BE2C (cell line): ENCODE measurements around the gene KIF20B.

Experiments used
- DNase-seq: peaks from one replicate; pipeline ENCODE4 v3.0.0-alpha.2; 2020
- H3K27me3 ChIP-seq: fragments of 250-450 bp; sonication (Bioruptor Pico); 2 replicates; pipeline ENCODE4 v1.5.1; 2020; ENCODE audit warnings: mild to moderate bottlenecking
- H3K36me3 ChIP-seq: fragments of 250-450 bp; sonication (Bioruptor Pico); 2 replicates; pipeline ENCODE4 v1.5.1; 2020; ENCODE audit warnings: mild to moderate bottlenecking
- H3K4me1 ChIP-seq: fragments of 250-450 bp; sonication (Bioruptor Pico); 2 replicates; pipeline ENCODE4 v1.5.1; 2020
- H3K4me3 ChIP-seq: 2 replicates; pipeline ENCODE4 v1.5.1; 2011; ENCODE audit warnings: low read depth, low read length
- H3K9me3 ChIP-seq: fragments of 250-450 bp; sonication (Bioruptor Pico); 2 replicates; pipeline ENCODE4 v1.5.1; 2020
- TF ChIP-seq, protein P1 (sequence below): IDR thresholded peaks from 2 replicates; pipeline ENCODE4 v1.5.1; 2012; ENCODE audit warnings: mild to moderate bottlenecking, low read depth, low read length

KIF20B gene

GRCh38 chr10:89655722-89656121 lies 45.7 kb upstream of the KIF20B start:
- Histone ChIP-seq H3K4me3 (no peak overlapping the region), H3K36me3 (no peaks in the 10 kb centered on the region), H3K27me3 (no peaks in the 10 kb centered on the region), H3K4me1 (no peaks in the 10 kb centered on the region), H3K9me3 (no peaks in the 10 kb centered on the region)
- no peak for DNase-seq
- TF ChIP-seq, protein P1, sequence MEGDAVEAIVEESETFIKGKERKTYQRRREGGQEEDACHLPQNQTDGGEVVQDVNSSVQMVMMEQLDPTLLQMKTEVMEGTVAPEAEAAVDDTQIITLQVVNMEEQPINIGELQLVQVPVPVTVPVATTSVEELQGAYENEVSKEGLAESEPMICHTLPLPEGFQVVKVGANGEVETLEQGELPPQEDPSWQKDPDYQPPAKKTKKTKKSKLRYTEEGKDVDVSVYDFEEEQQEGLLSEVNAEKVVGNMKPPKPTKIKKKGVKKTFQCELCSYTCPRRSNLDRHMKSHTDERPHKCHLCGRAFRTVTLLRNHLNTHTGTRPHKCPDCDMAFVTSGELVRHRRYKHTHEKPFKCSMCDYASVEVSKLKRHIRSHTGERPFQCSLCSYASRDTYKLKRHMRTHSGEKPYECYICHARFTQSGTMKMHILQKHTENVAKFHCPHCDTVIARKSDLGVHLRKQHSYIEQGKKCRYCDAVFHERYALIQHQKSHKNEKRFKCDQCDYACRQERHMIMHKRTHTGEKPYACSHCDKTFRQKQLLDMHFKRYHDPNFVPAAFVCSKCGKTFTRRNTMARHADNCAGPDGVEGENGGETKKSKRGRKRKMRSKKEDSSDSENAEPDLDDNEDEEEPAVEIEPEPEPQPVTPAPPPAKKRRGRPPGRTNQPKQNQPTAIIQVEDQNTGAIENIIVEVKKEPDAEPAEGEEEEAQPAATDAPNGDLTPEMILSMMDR = no peak

GRCh38 chr10:89657302-89657701 lies 44.1 kb upstream of the KIF20B start:
- Histone ChIP-seq H3K4me1 (no peaks in the 10 kb centered on the region), H3K27me3 (no peaks in the 10 kb centered on the region), H3K9me3 (no peaks in the 10 kb centered on the region), H3K4me3 (no peak overlapping the region), H3K36me3 (no peaks in the 10 kb centered on the region)
- DNase-seq = no peak
- TF ChIP-seq, protein P1 = no peak

DNA sequence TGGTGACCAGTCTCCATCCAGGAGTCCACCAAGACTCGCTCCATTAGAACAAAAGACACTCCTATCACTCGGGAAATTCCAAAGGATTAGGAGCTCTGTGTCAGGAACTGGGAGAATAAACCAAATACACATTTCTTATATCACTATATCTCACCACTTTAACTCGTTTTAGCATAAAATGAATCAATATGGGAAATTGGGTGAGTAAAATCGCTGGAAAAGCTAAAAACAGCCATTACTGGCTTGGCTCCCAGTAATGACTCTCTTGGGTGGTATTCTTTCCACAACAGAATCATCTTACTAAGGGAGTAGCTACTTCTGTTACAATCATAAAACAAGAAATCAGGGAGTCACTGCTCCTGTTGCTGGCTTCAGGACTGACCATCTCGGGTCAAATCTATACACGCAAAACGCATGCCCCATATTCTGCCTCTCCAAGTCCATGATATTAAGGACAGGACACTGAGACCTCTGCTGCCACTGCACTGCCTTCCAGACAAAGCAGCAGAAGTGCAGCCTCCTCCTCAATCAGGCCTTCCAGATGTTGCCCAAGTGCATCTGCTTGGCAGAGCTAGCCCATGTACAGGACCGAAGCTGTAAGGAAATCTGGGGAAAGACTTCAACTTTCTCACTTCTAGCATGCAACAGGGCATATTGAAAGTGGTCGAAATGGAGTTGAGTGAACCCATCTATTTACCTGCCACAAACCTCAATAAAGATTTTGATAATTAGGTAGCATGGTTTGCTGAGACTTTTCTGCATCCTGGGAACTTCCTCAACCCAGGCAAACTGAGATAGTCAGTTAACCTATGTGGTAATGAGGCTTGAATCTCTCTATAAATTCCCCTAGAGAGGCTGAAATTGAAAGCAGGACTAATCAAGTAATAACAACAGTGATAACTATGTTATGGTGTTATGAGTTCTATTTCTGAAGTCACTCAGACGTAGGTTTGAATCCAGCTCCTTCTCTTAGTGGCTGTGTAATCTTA lies 42.0 kb upstream of the KIF20B start:
- Histone ChIP-seq H3K27me3 (no peaks in the 10 kb centered on the region), H3K4me1 (no peaks in the 10 kb centered on the region), H3K36me3 (no peaks in the 10 kb centered on the region), H3K9me3 (no peaks in the 10 kb centered on the region), H3K4me3 (no peak overlapping the region)
- DNase-seq = no peak
- TF ChIP-seq, protein P1 = no peak

DNA sequence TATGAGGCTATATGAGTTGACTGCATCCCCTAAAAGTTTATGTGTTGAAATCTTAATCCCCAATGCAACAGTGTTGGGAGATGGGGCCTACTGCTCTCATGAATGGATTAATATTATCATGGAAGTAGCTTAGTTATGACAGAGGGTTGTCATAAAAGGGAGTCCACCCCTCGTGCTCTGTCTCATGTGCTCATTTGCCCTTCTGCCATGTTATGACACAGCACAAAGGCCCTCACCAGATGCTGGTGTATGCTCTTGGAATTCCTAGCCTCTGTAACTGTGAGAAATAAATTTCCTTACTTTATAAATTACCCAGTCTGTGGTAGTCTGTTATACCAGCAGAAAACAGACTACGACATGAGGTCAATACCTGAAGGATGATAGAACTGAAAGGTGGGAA lies 38.8 kb upstream of the KIF20B start:
- Histone ChIP-seq H3K9me3 (no peaks in the 10 kb centered on the region), H3K36me3 (no peaks in the 10 kb centered on the region), H3K4me3 (no peak overlapping the region), H3K27me3 (no peaks in the 10 kb centered on the region), H3K4me1 (no peaks in the 10 kb centered on the region)
- TF ChIP-seq, protein P1 = no peak
- no peak for DNase-seq

- H3K4me3 ChIP-seq = no peak overlapping the region
- no peak for DNase-seq
- no peaks in the 10 kb centered on the region for H3K9me3 ChIP-seq
- no peaks in the 10 kb centered on the region for H3K4me1 ChIP-seq
- no peaks in the 10 kb centered on the region for H3K36me3 ChIP-seq
- TF ChIP-seq, protein P1 = no peak
- no peaks in the 10 kb centered on the region for H3K27me3 ChIP-seq
Observed at GRCh38 chr10:89663144-89663543, 38.2 kb upstream of the KIF20B start.

DNA sequence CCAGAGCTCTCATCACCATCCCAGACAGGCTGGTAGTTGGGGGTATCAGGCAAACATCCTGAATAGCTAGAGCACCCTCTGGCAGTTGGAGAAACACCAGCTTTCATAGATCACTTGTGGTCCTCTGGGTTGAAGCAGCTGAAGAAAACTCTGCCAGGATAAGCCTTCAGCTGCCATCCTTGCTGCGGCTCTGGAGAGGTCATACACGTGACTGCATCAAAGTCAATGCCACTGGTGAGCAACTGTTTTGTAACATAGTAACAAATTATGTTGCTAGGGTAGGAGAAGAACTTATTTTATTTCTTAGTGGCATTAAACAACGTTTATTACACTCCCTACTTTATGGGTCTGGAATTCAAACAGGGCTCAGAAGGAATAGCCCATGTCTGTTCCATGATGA lies 37.2 kb upstream of the KIF20B start:
- H3K4me3 ChIP-seq = no peak overlapping the region

More for the DNA sequence above, 37.2 kb upstream of the KIF20B start:
- Histone ChIP-seq H3K36me3 (no peaks in the 10 kb centered on the region), H3K4me1 (no peaks in the 10 kb centered on the region), H3K9me3 (no peaks in the 10 kb centered on the region), H3K27me3 (no peaks in the 10 kb centered on the region)
- TF ChIP-seq, protein P1 = no peak
- no peak for DNase-seq
